WI38 (cell line): ENCODE data around the gene BLOC1S6.
A peak's percentile ranks its signal among the peaks of the same experiment; 100 is the strongest.

Experiments
- H3K4me3 ChIP-seq: 2 replicates; pipeline ENCODE4 v1.5.1; 2011; ENCODE audit warnings: low read depth, mild to moderate bottlenecking, control low read depth, low read length
- TF ChIP-seq, protein P1 (sequence below): IDR thresholded peaks from 2 replicates; pipeline ENCODE4 v1.5.1; 2012; ENCODE audit warnings: low read depth, mild to moderate bottlenecking, control low read depth, low read length

BLOC1S6 gene

DNA sequence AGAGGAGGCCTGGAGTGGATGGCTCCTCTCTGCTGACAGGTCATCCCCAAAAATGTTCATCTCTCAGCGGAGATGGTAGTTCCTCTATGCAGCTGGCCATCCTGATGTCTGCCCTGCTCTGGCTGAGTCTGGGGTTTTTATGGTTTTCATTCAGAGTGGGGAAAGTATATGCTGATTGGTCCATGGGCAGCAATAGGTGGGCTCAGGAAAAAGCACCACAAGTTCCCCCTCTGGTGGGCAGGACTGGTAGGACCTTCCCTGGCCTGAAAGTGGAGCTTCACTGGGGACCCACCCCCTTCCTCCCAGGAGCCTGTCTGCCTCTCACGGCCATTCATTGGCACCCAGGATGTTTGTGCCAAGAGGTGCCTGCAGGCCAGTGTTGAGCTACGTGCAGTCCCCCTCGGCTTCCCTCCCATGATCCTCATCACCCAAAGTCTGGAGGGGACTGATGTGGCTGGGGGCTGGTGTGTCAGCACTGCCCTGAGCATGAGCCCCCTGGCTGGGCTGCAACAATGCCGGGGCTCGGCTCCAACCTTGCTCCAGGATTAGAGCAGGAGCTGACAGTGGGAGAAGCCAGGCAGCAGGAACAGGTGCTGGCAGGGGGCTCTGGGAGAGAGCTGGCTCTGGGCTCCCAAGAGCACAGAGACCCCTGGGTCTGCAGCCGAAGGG, 13.1 kb upstream of the BLOC1S6 start:
- no peak overlapping the region for H3K4me3 ChIP-seq
- TF ChIP-seq, protein P1, sequence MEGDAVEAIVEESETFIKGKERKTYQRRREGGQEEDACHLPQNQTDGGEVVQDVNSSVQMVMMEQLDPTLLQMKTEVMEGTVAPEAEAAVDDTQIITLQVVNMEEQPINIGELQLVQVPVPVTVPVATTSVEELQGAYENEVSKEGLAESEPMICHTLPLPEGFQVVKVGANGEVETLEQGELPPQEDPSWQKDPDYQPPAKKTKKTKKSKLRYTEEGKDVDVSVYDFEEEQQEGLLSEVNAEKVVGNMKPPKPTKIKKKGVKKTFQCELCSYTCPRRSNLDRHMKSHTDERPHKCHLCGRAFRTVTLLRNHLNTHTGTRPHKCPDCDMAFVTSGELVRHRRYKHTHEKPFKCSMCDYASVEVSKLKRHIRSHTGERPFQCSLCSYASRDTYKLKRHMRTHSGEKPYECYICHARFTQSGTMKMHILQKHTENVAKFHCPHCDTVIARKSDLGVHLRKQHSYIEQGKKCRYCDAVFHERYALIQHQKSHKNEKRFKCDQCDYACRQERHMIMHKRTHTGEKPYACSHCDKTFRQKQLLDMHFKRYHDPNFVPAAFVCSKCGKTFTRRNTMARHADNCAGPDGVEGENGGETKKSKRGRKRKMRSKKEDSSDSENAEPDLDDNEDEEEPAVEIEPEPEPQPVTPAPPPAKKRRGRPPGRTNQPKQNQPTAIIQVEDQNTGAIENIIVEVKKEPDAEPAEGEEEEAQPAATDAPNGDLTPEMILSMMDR: peak; percentile 14; the same call in 1 of the 2 replicates

DNA sequence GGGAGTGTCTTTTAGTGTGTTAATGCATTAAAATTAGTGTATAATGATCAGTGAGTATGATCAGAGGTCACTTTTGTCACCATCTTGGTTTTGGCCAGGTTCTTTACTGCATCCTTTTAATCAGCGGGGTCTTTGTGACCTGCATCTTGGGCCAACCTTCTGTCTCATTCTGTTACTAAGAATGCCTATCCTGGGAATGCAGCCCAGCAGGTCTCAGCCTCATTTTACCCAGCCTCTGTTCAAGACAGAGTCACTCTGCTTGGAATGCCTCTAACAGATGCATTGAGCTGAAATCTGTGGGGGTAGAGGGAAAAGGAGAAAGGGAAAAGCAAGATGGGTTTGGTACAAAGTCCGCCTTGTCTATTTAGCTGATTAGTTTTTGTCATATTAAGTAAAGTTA, 5.3 kb upstream of the BLOC1S6 start:
- no peak overlapping the region for H3K4me3 ChIP-seq
- TF ChIP-seq, protein P1: no peak

DNA sequence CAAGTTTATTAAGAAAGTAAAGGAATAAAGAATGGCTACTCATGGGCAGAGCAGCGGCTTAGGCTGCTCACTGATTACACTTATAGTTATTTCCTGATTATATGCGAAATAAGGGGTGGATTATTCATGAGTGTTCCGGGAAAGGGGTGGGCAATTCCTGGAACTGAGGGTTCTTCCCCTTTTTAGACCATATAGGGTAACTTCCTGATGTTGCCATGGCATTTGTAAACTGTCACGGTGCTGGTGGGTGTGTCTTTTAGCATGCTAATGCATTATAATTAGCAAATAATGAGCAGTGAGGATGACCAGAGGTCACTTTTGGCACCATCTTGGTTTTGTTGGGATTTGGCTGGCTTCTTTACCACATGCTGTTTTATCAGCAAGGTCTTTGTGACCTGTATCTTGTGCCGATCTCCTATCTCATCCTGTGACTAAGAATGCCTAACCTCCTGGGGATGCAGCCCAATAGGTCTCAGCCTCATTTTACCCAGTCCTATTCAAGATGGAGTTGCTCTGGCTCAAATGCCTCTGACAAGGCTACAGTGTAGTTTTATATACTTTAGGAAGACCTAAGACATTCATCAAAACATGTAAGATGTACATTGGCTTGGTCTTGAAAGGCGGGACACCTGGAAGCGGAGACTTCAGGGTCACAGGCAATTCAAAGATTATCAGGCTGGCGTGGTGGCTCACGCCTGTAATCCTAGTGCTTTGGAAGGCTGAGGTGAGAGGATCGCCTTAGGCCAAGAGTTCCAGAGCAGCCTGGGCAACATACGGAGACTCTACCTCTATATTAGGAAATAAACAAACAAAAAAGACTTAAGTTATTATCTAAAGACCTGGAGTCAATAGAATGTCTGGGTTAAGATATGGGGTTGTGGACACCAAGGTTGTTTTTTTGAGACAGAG, 3.2 kb upstream of the BLOC1S6 start:
- TF ChIP-seq, protein P1: no peak
- no peak overlapping the region for H3K4me3 ChIP-seq

DNA sequence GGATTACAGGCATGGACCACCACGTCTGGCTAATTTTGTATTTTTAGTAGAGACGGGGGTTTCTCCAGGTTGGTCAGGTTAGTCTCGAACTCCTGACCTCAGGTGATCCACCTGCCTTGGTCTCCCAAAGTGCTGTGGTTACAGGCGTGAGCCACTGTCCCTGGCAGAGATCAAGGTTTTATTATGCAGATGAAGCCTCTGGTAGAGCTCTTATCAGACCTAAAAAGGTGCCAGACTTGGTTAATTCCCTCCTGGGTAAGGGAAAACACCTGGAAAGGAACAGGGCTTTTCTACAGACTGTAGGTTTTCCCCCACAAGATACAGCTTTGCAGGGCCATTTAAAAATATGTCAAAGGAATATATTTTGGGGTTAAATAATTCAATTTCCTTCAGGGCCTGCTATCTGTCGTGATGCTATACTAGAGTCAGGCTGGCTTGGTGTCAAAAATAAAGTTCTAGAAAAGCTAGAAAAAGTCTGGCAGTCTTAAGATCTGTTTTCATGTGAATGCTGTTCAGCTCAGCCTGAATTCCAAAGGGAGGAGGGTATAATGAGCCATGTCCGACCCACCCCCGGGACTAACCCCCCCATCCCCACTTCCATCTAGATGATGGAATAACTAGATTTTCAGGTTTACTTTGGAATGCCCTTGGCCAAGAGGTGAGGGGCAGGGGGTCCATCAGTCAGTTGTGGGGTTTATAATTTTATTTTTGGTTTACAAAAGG, 1.9 kb upstream of the BLOC1S6 start:
- no peak overlapping the region for H3K4me3 ChIP-seq

DNA sequence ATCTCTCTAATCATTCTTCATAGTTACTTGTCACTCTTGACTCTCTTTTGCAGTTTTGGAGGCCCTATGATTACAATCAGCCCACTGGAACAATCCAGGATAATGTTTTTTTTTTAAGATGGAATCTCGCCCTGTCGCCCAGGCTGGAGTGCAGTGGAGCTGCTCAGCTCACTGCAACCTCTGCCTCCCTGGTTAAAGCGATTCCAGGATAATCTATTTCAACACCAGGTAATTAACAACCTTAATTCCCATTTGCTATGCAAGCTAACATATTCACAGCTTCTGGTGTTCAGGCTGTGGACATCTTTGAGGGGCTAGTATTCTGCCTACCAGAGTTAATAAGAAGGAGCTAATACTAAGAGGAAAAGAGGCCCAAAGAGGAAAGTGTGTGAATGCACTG, 1.1 kb upstream of the BLOC1S6 start:
- H3K4me3 ChIP-seq: peak overlapping the region; percentile 98

More for the DNA sequence above, 1.9 kb upstream of the BLOC1S6 start:
- TF ChIP-seq, protein P1: no peak

DNA sequence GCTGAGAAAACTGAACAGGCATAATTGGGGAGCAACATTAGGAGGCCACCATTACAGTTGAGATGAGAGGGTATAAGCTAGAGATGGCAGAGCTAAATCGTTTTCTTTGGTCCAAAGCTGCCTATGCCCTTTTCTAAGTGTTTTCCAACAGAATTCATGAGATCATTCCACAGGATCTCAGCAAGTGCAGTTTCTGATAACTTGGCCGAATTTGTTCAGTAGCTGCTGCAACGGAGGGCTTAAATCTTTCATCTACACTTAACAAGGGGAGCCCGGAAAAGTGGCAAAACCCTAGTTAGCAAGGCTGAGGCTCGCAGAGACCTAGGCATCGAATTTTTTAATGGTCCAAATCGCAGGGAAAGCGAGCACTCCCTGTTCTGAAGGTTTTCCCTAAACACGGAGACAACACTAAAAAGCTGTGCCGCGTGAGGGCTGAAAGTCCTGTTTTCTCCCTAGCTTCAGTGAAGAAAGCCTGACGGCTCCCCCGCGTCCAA, 531 bp upstream of the BLOC1S6 start:
- TF ChIP-seq, protein P1: no peak
- peak overlapping the region; percentile 98 for H3K4me3 ChIP-seq

More for the DNA sequence above, 1.1 kb upstream of the BLOC1S6 start:
- TF ChIP-seq, protein P1: no peak
